H9 (cell line): ENCODE results near the gene MSL1. TPM values are rescaled to one million over a fixed set of nuclear protein-coding genes. Genes with fewer than 3 reads are reported as not detected.
A peak's percentile ranks its signal among the peaks of the same experiment; 100 is the strongest.

Experiments
- DNase-seq: peaks from one replicate; pipeline ENCODE4 v3.0.0-alpha.2; 2017
- H2AFZ ChIP-seq: one replicate; pipeline ENCODE4 v1.6.1; 2013; ENCODE audit warnings: mild to moderate bottlenecking, low read length, control low read depth, moderate library complexity
- H2AK5ac ChIP-seq: 2 replicates; pipeline ENCODE4 v1.6.1; 2013; ENCODE audit warnings: low read length, control low read depth, mixed read lengths; ENCODE audit not compliant: insufficient read length
- H2BK120ac ChIP-seq: one replicate; pipeline ENCODE4 v1.6.1; 2013; ENCODE audit warnings: low read depth, mild to moderate bottlenecking, low read length, control low read depth, inconsistent platforms; ENCODE audit not compliant: poor library complexity, severe bottlenecking
- H2BK12ac ChIP-seq: 2 replicates; pipeline ENCODE4 v1.6.1; 2013; ENCODE audit warnings: low read length, control low read depth, mixed read lengths, low read depth; ENCODE audit not compliant: insufficient read length
- H2BK15ac ChIP-seq: 2 replicates; pipeline ENCODE4 v1.6.1; 2013; ENCODE audit warnings: low read depth, low read length, control low read depth
- H2BK20ac ChIP-seq: one replicate; pipeline ENCODE4 v1.6.1; 2013; ENCODE audit warnings: low read depth, mild to moderate bottlenecking, low read length, control low read depth, inconsistent platforms; ENCODE audit not compliant: poor library complexity, severe bottlenecking
- H2BK5ac ChIP-seq: 2 replicates; pipeline ENCODE4 v1.6.1; 2013; ENCODE audit warnings: low read length, control low read depth, mixed read lengths; ENCODE audit not compliant: insufficient read length
- H3K14ac ChIP-seq: 2 replicates; pipeline ENCODE4 v1.6.1; 2013; ENCODE audit warnings: low read length, control low read depth; ENCODE audit not compliant: insufficient read depth
- H3K18ac ChIP-seq: 2 replicates; pipeline ENCODE4 v1.6.1; 2013; ENCODE audit warnings: low read depth, mild to moderate bottlenecking, mixed read lengths, low read length, control low read depth; ENCODE audit not compliant: insufficient read length
- H3K23ac ChIP-seq: 2 replicates; pipeline ENCODE4 v1.6.1; 2013; ENCODE audit warnings: low read length, control low read depth, mixed read lengths, low read depth; ENCODE audit not compliant: insufficient read length
- H3K23me2 ChIP-seq: 2 replicates; pipeline ENCODE4 v1.6.1; 2013; ENCODE audit warnings: low read depth, mild to moderate bottlenecking, mixed read lengths, low read length, control low read depth; ENCODE audit not compliant: insufficient read length, poor library complexity, severe bottlenecking
- H3K27ac ChIP-seq: 2 replicates; pipeline ENCODE4 v1.5.1; 2013; ENCODE audit warnings: low read length, control low read depth, mixed read lengths, low read depth; ENCODE audit not compliant: insufficient read length
- H3K27me3 ChIP-seq: 2 replicates; pipeline ENCODE4 v1.6.1; 2013; ENCODE audit warnings: low read length, control low read depth, inconsistent platforms; ENCODE audit not compliant: insufficient read depth
- H3K4ac ChIP-seq: 2 replicates; pipeline ENCODE4 v1.6.1; 2013; ENCODE audit warnings: low read depth, mild to moderate bottlenecking, control low read depth, inconsistent platforms, low read length, moderate library complexity
- H3K4me1 ChIP-seq: 2 replicates; pipeline ENCODE4 v1.6.1; 2013; ENCODE audit warnings: low read length, control low read depth, inconsistent platforms; ENCODE audit not compliant: insufficient read depth
- H3K4me2 ChIP-seq: 2 replicates; pipeline ENCODE4 v1.6.1; 2013; ENCODE audit warnings: low read length, control low read depth, mixed read lengths; ENCODE audit not compliant: insufficient read length, insufficient read depth
- H3K56ac ChIP-seq: 2 replicates; pipeline ENCODE4 v1.6.1; 2013; ENCODE audit warnings: low read depth, mild to moderate bottlenecking, mixed read lengths, low read length, control low read depth; ENCODE audit not compliant: insufficient read length
- H3K79me1 ChIP-seq: 2 replicates; pipeline ENCODE4 v1.6.1; 2013; ENCODE audit warnings: low read depth, mild to moderate bottlenecking, moderate library complexity, low read length, control low read depth, inconsistent platforms; ENCODE audit not compliant: insufficient read depth, poor library complexity, severe bottlenecking
- H3K79me2 ChIP-seq: 2 replicates; pipeline ENCODE4 v1.6.1; 2013; ENCODE audit warnings: low read length, control low read depth, inconsistent platforms; ENCODE audit not compliant: insufficient read depth
- H3K9ac ChIP-seq: 2 replicates; pipeline ENCODE4 v1.6.1; 2013; ENCODE audit warnings: low read length, control low read depth, mixed read lengths; ENCODE audit not compliant: insufficient read length; ENCODE audit errors: extremely low read depth
- H3K9me3 ChIP-seq: one replicate; pipeline ENCODE4 v1.6.1; 2013; ENCODE audit warnings: low read depth, low read length, inconsistent platforms; ENCODE audit not compliant: control insufficient read depth
- H3T11ph ChIP-seq: one replicate; pipeline ENCODE4 v1.6.1; 2013; ENCODE audit warnings: mild to moderate bottlenecking, low read length, control low read depth, inconsistent platforms
- H4K20me1 ChIP-seq: one replicate; pipeline ENCODE4 v1.6.1; 2013; ENCODE audit not compliant: control insufficient read depth, insufficient read length, insufficient read depth
- H4K5ac ChIP-seq: 2 replicates; pipeline ENCODE4 v1.6.1; 2013; ENCODE audit warnings: low read depth, mild to moderate bottlenecking, mixed read lengths, low read length, control low read depth; ENCODE audit not compliant: insufficient read length
- H4K8ac ChIP-seq: replicated peaks from 2 replicates; pipeline ENCODE4 v1.6.1; 2013; ENCODE audit warnings: low read length, control low read depth, mixed read lengths, low read depth; ENCODE audit not compliant: insufficient read length
- H4K91ac ChIP-seq: 2 replicates; pipeline ENCODE4 v1.6.1; 2013; ENCODE audit warnings: low read depth, mild to moderate bottlenecking, moderate library complexity, mixed read lengths, low read length, control low read depth; ENCODE audit not compliant: insufficient read length
- H3K27ac Mint-ChIP-seq, 3 experiments: 2 replicates in 2 of 3; 3 replicates in 1 of 3; pipeline ENCODE4 v1.8.0; 2020 to 2021; ENCODE audit warnings: mixed read lengths in 3 of 3, mild to moderate bottlenecking in 1 of 3, moderate library complexity in 1 of 3
- H3K27me3 Mint-ChIP-seq: 2 replicates; pipeline ENCODE4 v1.8.0; 2021; ENCODE audit warnings: low read depth, mild to moderate bottlenecking, moderate library complexity, mixed read lengths
- H3K36me3 Mint-ChIP-seq, 3 experiments: 2 replicates in 2 of 3; 3 replicates in 1 of 3; pipeline ENCODE4 v1.8.0; 2020 to 2021; ENCODE audit warnings: low read depth in 3 of 3, mixed read lengths in 3 of 3; ENCODE audit not compliant: insufficient read depth in 1 of 3
- H3K4me1 Mint-ChIP-seq, 2 experiments: 2 replicates each; pipeline ENCODE4 v1.8.0; 2020; ENCODE audit warnings: mixed read lengths in 2 of 2
- H3K4me3 Mint-ChIP-seq, 2 experiments: 2 replicates in 1 of 2; 3 replicates in 1 of 2; pipeline ENCODE4 v1.8.0; 2020 to 2021; ENCODE audit warnings: mild to moderate bottlenecking in 2 of 2, mixed read lengths in 2 of 2, moderate library complexity in 1 of 2
- H3K9me3 Mint-ChIP-seq, 2 experiments: 2 replicates in 1 of 2; 3 replicates in 1 of 2; pipeline ENCODE4 v1.8.0; 2020; ENCODE audit warnings: mild to moderate bottlenecking in 2 of 2, mixed read lengths in 2 of 2, moderate library complexity in 1 of 2
- WGBS: extraction: QIAGEN DNeasy Blood & Tissue Kit; methylation state at CpG from one replicate; pipeline ENCODE4 v1.1.7; 2013; ENCODE audit warnings: missing lambda C conversion rate, low lambda C conversion rate, mixed read lengths; ENCODE audit not compliant: insufficient read length; ENCODE audit errors: extremely low coverage; 5-methylcytosine and 5-hydroxymethylcytosine counted together
- total RNA-seq: library from RNA; stranded (reverse); gene quantifications from 2 replicates; pipeline ENCODE4 v1.2.1, GENCODE V29; 2021
- TF ChIP-seq, protein P1 (sequence below): fragments of 200-600 bp; sonication (generic); conservative IDR thresholded peaks from 3 replicates; pipeline ENCODE4 v1.8.0; 2021; ENCODE audit warnings: antibody characterized with exemption, mild to moderate bottlenecking

MSL1 gene
- total RNA-seq, 1 experiment from 2014 or later = 105 TPM

DNA sequence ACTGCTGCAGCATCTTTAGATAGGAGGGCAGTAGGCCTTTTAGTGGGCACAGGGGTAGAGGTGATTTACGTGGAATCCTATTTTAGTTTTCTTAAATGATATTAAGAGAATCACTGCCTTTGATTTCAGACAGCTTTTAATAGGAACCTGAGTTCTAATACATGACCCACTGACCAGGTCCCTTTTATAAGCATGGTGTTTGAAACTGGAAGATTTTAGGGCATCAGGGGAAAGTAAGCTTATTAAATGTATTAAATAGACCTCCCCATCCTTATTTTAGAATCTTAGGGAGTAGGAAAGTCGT lies 2.0 kb downstream of the MSL1 start:
- Histone ChIP-seq H4K20me1 (no peaks in the 10 kb centered on the region), H3K4ac (no peak overlapping the region), H3K4me2 (peak overlapping the region; percentile 69), H3K18ac (no peak overlapping the region), H3K79me1 (peaks cover 9% of the 10 kb centered on the region), H2BK20ac (no peak overlapping the region), H3T11ph (no peak overlapping the region), H3K23me2 (peaks cover 19% of the 10 kb centered on the region), H3K14ac (no peak overlapping the region), H2AK5ac (no peak overlapping the region), H3K9ac (no peak overlapping the region), H3K27ac (no peak overlapping the region), H2BK12ac (no peak overlapping the region), H2BK5ac (no peak overlapping the region), H4K5ac (no peak overlapping the region), H2BK120ac (no peak overlapping the region), H3K23ac (no peak overlapping the region), H3K27me3 (no peaks in the 10 kb centered on the region), H3K9me3 (no peaks in the 10 kb centered on the region), H4K91ac (no peak overlapping the region), H2BK15ac (no peak overlapping the region), H3K79me2 (peaks cover 18% of the 10 kb centered on the region; the same call in 1 of the 2 replicates), H3K56ac (no peak overlapping the region), H3K4me1 (peaks cover 5% of the 10 kb centered on the region), H2AFZ (no peak overlapping the region), H4K8ac (no peak overlapping the region)
- no peaks in the 10 kb centered on the region for H3K27me3 Mint-ChIP-seq
- H3K27ac Mint-ChIP-seq = peak overlapping the region in 2 of 3 experiments; percentile 85 to 94; a peak in 3 of 7 replicates
- H3K4me1 Mint-ChIP-seq = peaks cover 16 to 25% of the 10 kb centered on the region in 2 experiments
- H3K4me3 Mint-ChIP-seq = peak overlapping the region; percentile 92 to 97
- no peaks in the 10 kb centered on the region; a peak in 2 of 5 replicates for H3K9me3 Mint-ChIP-seq
- DNase-seq = no peak
- peaks cover 19 to 50% (median 49%) of the 10 kb centered on the region in 3 experiments for H3K36me3 Mint-ChIP-seq
- TF ChIP-seq, protein P1, sequence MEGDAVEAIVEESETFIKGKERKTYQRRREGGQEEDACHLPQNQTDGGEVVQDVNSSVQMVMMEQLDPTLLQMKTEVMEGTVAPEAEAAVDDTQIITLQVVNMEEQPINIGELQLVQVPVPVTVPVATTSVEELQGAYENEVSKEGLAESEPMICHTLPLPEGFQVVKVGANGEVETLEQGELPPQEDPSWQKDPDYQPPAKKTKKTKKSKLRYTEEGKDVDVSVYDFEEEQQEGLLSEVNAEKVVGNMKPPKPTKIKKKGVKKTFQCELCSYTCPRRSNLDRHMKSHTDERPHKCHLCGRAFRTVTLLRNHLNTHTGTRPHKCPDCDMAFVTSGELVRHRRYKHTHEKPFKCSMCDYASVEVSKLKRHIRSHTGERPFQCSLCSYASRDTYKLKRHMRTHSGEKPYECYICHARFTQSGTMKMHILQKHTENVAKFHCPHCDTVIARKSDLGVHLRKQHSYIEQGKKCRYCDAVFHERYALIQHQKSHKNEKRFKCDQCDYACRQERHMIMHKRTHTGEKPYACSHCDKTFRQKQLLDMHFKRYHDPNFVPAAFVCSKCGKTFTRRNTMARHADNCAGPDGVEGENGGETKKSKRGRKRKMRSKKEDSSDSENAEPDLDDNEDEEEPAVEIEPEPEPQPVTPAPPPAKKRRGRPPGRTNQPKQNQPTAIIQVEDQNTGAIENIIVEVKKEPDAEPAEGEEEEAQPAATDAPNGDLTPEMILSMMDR = no peak
- no CpG with 5 or more reads among the region's 2 CpGs for WGBS
